HEK293 (cell line): ENCODE results near the gene SIGLEC1.

Source experiments
- CTCF ChIA-PET: fragments of 350-600 bp; formaldehyde crosslinking; extraction: SDS; loops from one replicate; lab custom pipeline; 2021; ENCODE audit warnings: antibody characterized with exemption; lab: Yijun Ruan, JAX
- POLR2A ChIA-PET: fragments of 300-600 bp; formaldehyde crosslinking; extraction: SDS; loops from one replicate; lab custom pipeline; 2020; ENCODE audit warnings: antibody characterized with exemption, inconsistent platforms; lab: Yijun Ruan, JAX
- H3K27ac ChIP-seq: fragments of 200-500 bp; sonication (Bioruptor generic); 2 replicates; pipeline ENCODE4 v1.5.1; 2014; ENCODE audit warnings: low read depth, low read length, control low read depth, inconsistent platforms; ENCODE audit errors: extremely low read depth
- H3K36me3 ChIP-seq, 2 experiments: fragments of 200-500 bp in 1 of 2; sonication (Bioruptor generic) in 1 of 2; 1 replicate in 1 of 2; 2 replicates in 1 of 2; pipeline ENCODE4 v1.5.1; 2014 to 2017; ENCODE audit warnings: inconsistent platforms in 2 of 2, low read length in 2 of 2; ENCODE audit not compliant: control insufficient read depth in 2 of 2, insufficient read depth in 1 of 2
- H3K4me1 ChIP-seq: fragments of 200-500 bp; sonication (Bioruptor generic); 2 replicates; pipeline ENCODE4 v1.5.1; 2014; ENCODE audit warnings: mild to moderate bottlenecking, low read length, inconsistent platforms; ENCODE audit not compliant: control insufficient read depth, insufficient read depth
- H3K4me3 ChIP-seq: 2 replicates; pipeline ENCODE4 v1.5.1; 2011; ENCODE audit warnings: low read depth, mild to moderate bottlenecking, control low read depth, low read length, moderate library complexity
- H3K9me3 ChIP-seq: fragments of 200-500 bp; sonication (Bioruptor generic); 2 replicates; pipeline ENCODE4 v1.5.1; 2014; ENCODE audit warnings: low read depth, low read length, inconsistent platforms; ENCODE audit not compliant: control insufficient read depth, insufficient read depth
- BCL11B ChIP-seq: fragments of 450-650 bp; formaldehyde crosslinking; IDR thresholded peaks from 2 replicates; pipeline ENCODE4 v1.5.1; 2016; ENCODE audit warnings: low read depth, missing biosample characterization, missing genetic modification characterization
- GFI1B ChIP-seq: fragments of 450-650 bp; formaldehyde crosslinking; IDR thresholded peaks from 2 replicates; pipeline ENCODE4 v1.5.1; 2016; ENCODE audit warnings: missing biosample characterization, missing genetic modification characterization
- GLI2 ChIP-seq: fragments of 450-650 bp; formaldehyde crosslinking; IDR thresholded peaks from 2 replicates; pipeline ENCODE4; 2017; ENCODE audit warnings: missing biosample characterization, missing genetic modification characterization, low read depth, borderline replicate concordance
- GLIS2 ChIP-seq: fragments of 450-650 bp; formaldehyde crosslinking; IDR thresholded peaks from 2 replicates; pipeline ENCODE4 v1.5.1; 2016; ENCODE audit warnings: missing biosample characterization, missing genetic modification characterization
- HIC1 ChIP-seq: fragments of 450-650 bp; formaldehyde crosslinking; IDR thresholded peaks from 2 replicates; pipeline ENCODE4 v1.5.1; 2016; ENCODE audit warnings: missing biosample characterization, missing genetic modification characterization
- KLF10 ChIP-seq: fragments of 450-650 bp; IDR thresholded peaks from 2 replicates; pipeline ENCODE4 v1.5.1; 2018; ENCODE audit warnings: missing biosample characterization, mild to moderate bottlenecking, missing genetic modification characterization
- RBAK ChIP-seq: fragments of 450-650 bp; formaldehyde crosslinking; IDR thresholded peaks from 2 replicates; pipeline ENCODE4 v1.5.1; 2016; ENCODE audit warnings: missing biosample characterization, missing genetic modification characterization
- ZNF133 ChIP-seq: fragments of 450-650 bp; formaldehyde crosslinking; IDR thresholded peaks from 2 replicates; pipeline ENCODE4 v1.5.1; 2016; ENCODE audit warnings: missing biosample characterization, missing genetic modification characterization
- ZNF16 ChIP-seq: fragments of 450-650 bp; formaldehyde crosslinking; IDR thresholded peaks from 2 replicates; pipeline ENCODE4 v1.5.1; 2016; ENCODE audit warnings: low read depth, missing biosample characterization, missing genetic modification characterization
- ZNF221 ChIP-seq: fragments of 450-650 bp; formaldehyde crosslinking; IDR thresholded peaks from 2 replicates; pipeline ENCODE4 v1.5.1; 2017; ENCODE audit warnings: missing biosample characterization, missing genetic modification characterization, borderline replicate concordance
- ZNF23 ChIP-seq: fragments of 450-650 bp; formaldehyde crosslinking; IDR thresholded peaks from 2 replicates; pipeline ENCODE4 v1.5.1; 2016; ENCODE audit warnings: missing biosample characterization, missing genetic modification characterization, borderline replicate concordance
- ZNF239 ChIP-seq: fragments of 450-650 bp; formaldehyde crosslinking; IDR thresholded peaks from 2 replicates; pipeline ENCODE4 v1.5.1; 2016; ENCODE audit warnings: missing biosample characterization, missing genetic modification characterization
- ZNF335 ChIP-seq: fragments of 450-650 bp; formaldehyde crosslinking; conservative IDR thresholded peaks from 2 replicates; pipeline ENCODE4 v1.5.1; 2016; ENCODE audit warnings: missing biosample characterization, missing genetic modification characterization
- ZNF654 ChIP-seq: fragments of 450-650 bp; formaldehyde crosslinking; IDR thresholded peaks from 2 replicates; pipeline ENCODE4 v1.5.1; 2016; ENCODE audit warnings: low read depth, missing biosample characterization, missing genetic modification characterization
- ZNF670 ChIP-seq: fragments of 450-650 bp; formaldehyde crosslinking; IDR thresholded peaks from 2 replicates; pipeline ENCODE4 v1.5.1; 2016; ENCODE audit warnings: missing biosample characterization, missing genetic modification characterization, low read depth
- ZSCAN16 ChIP-seq: fragments of 450-650 bp; formaldehyde crosslinking; IDR thresholded peaks from 2 replicates; pipeline ENCODE4 v1.5.1; 2016; ENCODE audit warnings: missing biosample characterization, missing genetic modification characterization
- ZXDB ChIP-seq: fragments of 450-650 bp; formaldehyde crosslinking; IDR thresholded peaks from 2 replicates; pipeline ENCODE4 v1.5.1; 2016; ENCODE audit warnings: missing biosample characterization, missing genetic modification characterization
- TF ChIP-seq, protein P1 (sequence below): fragments of 450-650 bp; formaldehyde crosslinking; IDR thresholded peaks from 2 replicates; pipeline ENCODE4 v1.5.1; 2016; ENCODE audit warnings: missing biosample characterization, missing genetic modification characterization, borderline replicate concordance

The SIGLEC1 gene

DNA sequence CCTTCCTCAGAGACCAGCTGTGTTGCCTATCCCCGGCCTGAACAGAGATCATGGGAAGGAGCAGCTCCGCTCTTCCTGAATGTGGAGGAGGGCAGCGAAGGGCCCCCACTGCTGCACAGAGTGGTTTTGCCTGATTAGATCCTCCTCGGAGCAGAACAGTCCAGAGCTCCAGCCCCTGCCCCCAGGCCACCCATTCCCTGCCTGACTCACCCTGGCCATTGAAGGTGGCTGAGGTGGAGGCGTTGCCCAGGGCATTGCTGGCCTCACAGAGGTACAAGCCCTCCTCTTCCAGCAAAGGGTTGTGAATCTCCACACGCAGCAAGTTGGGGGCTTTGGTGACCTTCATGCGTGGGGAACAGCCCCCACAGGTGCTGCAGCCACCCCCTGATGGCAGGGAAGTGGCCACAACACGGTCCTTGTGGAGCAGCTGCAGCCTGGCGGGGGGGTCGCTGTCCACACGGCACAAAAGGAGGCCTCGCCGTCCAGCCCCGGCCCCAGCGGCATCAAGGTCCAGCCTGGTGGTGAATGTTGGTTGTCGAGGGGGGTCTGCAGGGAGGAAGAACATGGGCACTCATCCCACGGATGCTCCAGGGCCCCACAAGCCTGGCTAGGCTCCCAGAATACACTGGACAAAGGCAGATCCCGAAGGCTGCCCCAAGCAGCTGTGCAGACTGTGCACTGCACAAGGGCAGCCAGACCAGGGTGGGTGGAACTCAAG, 14.7 kb downstream of the SIGLEC1 start (continued):
- no peak for TF ChIP-seq ZNF239 (tag by site-specific recombination)
- no peak for TF ChIP-seq GFI1B
- TF ChIP-seq ZSCAN16 (tag by site-specific recombination) = no peak
- TF ChIP-seq ZNF654 = no peak
- TF ChIP-seq GLI2 = no peak

- Histone ChIP-seq H3K9me3 (no peaks in the 10 kb centered on the region), H3K36me3 (no peaks in the 10 kb centered on the region)
- TF ChIP-seq KLF10 (tag by site-specific recombination) (no peak), ZNF670 (tag by site-specific recombination) (no peak), ZNF335 (tag by site-specific recombination) (no peak), HIC1 (tag by site-specific recombination) (no peak), ZXDB (no peak), BCL11B (tag by site-specific recombination) (no peak), GLIS2 (tag by site-specific recombination) (no peak), ZNF221 (tag by site-specific recombination) (no peak), ZNF133 (tag by site-specific recombination) (no peak), ZNF23 (no peak), ZNF16 (tag by site-specific recombination) (no peak), RBAK (tag by site-specific recombination) (no peak)
- TF ChIP-seq, protein P1, sequence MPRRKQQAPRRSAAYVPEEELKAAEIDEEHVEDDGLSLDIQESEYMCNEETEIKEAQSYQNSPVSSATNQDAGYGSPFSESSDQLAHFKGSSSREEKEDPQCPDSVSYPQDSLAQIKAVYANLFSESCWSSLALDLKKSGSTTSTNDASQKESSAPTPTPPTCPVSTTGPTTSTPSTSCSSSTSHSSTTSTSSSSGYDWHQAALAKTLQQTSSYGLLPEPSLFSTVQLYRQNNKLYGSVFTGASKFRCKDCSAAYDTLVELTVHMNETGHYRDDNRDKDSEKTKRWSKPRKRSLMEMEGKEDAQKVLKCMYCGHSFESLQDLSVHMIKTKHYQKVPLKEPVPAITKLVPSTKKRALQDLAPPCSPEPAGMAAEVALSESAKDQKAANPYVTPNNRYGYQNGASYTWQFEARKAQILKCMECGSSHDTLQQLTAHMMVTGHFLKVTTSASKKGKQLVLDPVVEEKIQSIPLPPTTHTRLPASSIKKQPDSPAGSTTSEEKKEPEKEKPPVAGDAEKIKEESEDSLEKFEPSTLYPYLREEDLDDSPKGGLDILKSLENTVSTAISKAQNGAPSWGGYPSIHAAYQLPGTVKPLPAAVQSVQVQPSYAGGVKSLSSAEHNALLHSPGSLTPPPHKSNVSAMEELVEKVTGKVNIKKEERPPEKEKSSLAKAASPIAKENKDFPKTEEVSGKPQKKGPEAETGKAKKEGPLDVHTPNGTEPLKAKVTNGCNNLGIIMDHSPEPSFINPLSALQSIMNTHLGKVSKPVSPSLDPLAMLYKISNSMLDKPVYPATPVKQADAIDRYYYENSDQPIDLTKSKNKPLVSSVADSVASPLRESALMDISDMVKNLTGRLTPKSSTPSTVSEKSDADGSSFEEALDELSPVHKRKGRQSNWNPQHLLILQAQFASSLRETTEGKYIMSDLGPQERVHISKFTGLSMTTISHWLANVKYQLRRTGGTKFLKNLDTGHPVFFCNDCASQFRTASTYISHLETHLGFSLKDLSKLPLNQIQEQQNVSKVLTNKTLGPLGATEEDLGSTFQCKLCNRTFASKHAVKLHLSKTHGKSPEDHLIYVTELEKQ (tag by site-specific recombination) = no peak
- TF ChIP-seq, all 188 proteins: peak for 0
- POLR2A ChIA-PET = interaction anchor here (0.5 to 0.6 kb wide), 3 partner anchors 11 to 312 kb away, joined by 3 to 4 read pairs (median 3); no protein-coding TSS in a partner anchor
- no peaks in the 10 kb centered on the region for H3K4me1 ChIP-seq
- H3K4me3 ChIP-seq = no peak overlapping the region
- CTCF ChIA-PET = interaction anchor here (0.7 to 4.3 kb wide), 16 partner anchors 9 to 1385 kb away, joined by 3 to 28 read pairs (median 4); partner anchors contain the start of genes ADAM33 and ADISSP
- no peak overlapping the region for H3K27ac ChIP-seq
Observed at GRCh38 chr20:3696745-3697587, 15.4 kb downstream of the SIGLEC1 start.
